ENCODE data around the gene SEMA6B. TPM values are rescaled to one million over a fixed set of nuclear protein-coding genes. Genes with fewer than 3 reads are reported as not detected.

The SEMA6B gene
- polyA plus RNA-seq, 6 donors from 2014 or later, result not detected

GRCh38 chr19:4557144-4557970 lies 2.1 kb downstream of the SEMA6B start:
- Mint-ChIP-seq H3K4me3 (peak overlapping the region in 1 of 8 donors; percentile 56), H3K4me1 (peaks cover 7 to 13% (median 12%) of the 10 kb centered on the region in 3 donors), H3K9me3 (peaks cover 0 to 12% (median 0%) of the 10 kb centered on the region in 7 donors), H3K27ac (no peak overlapping the region), H3K27me3 (peaks cover 0 to 26% (median 17%) of the 10 kb centered on the region in 3 donors), H3K36me3 (no peaks in the 10 kb centered on the region)
- ATAC-seq (ENCODE audit: low read depth in 2 of 2) (no peak), DNase-seq (no peak)

GRCh38 chr19:4556597-4557127 lies 2.8 kb downstream of the SEMA6B start:
- H3K27me3 Mint-ChIP-seq, result peaks cover 0 to 32% (median 23%) of the 10 kb centered on the region in 3 donors
- H3K4me3 Mint-ChIP-seq, result no peak overlapping the region
- no peaks in the 10 kb centered on the region for H3K36me3 Mint-ChIP-seq
- H3K27ac Mint-ChIP-seq, result no peak overlapping the region
- peaks cover 0 to 12% (median 0%) of the 10 kb centered on the region in 7 donors for H3K9me3 Mint-ChIP-seq
- no peak for DNase-seq
- H3K4me1 Mint-ChIP-seq, result peaks cover 2 to 13% (median 7%) of the 10 kb centered on the region in 3 donors
- no peak for ATAC-seq (ENCODE audit: low read depth in 2 of 2)

GRCh38 chr19:4555657-4556561 lies 3.6 kb downstream of the SEMA6B start:
- Mint-ChIP-seq H3K27me3 (peaks cover 0 to 34% (median 26%) of the 10 kb centered on the region in 3 donors), H3K4me1 (peaks cover 1 to 13% (median 7%) of the 10 kb centered on the region in 3 donors), H3K36me3 (no peaks in the 10 kb centered on the region), H3K4me3 (no peak overlapping the region), H3K9me3 (peaks cover 0 to 12% (median 0%) of the 10 kb centered on the region in 7 donors), H3K27ac (peak overlapping the region in 1 of 6 donors; percentile 49)
- DNase-seq, result no peak
- ATAC-seq (ENCODE audit: low read depth in 2 of 2), result no peak

GRCh38 chr19:4554717-4555116 lies 4.8 kb downstream of the SEMA6B start:
- DNase-seq (no peak), ATAC-seq (ENCODE audit: low read depth in 2 of 2) (no peak)
- peaks cover 0 to 31% (median 30%) of the 10 kb centered on the region in 3 donors for H3K27me3 Mint-ChIP-seq
- H3K9me3 Mint-ChIP-seq, result peaks cover 0 to 12% (median 0%) of the 10 kb centered on the region in 7 donors
- H3K4me1 Mint-ChIP-seq, result peaks cover 0 to 16% (median 7%) of the 10 kb centered on the region in 3 donors
- H3K4me3 Mint-ChIP-seq, result no peak overlapping the region
- H3K27ac Mint-ChIP-seq, result no peak overlapping the region
- no peaks in the 10 kb centered on the region for H3K36me3 Mint-ChIP-seq

GRCh38 chr19:4553775-4554174 lies 5.7 kb downstream of the SEMA6B start:
- H3K4me3 Mint-ChIP-seq, result no peak overlapping the region
- ATAC-seq (ENCODE audit: low read depth in 2 of 2) (no peak), DNase-seq (no peak)
- H3K27me3 Mint-ChIP-seq, result peaks cover 0 to 32% (median 27%) of the 10 kb centered on the region in 3 donors
- no peaks in the 10 kb centered on the region for H3K36me3 Mint-ChIP-seq
- no peak overlapping the region for H3K27ac Mint-ChIP-seq
- peaks cover 0 to 12% (median 0%) of the 10 kb centered on the region in 7 donors for H3K9me3 Mint-ChIP-seq
- peaks cover 0 to 17% (median 7%) of the 10 kb centered on the region in 3 donors for H3K4me1 Mint-ChIP-seq

GRCh38 chr19:4553092-4553695 lies 6.3 kb downstream of the SEMA6B start:
- ATAC-seq (ENCODE audit: low read depth in 2 of 2), result no peak

GRCh38 chr19:4552525-4552819 lies 7.0 kb downstream of the SEMA6B start:
- Mint-ChIP-seq H3K4me1 (peaks cover 0 to 17% (median 3%) of the 10 kb centered on the region in 3 donors), H3K9me3 (peaks cover 0 to 12% (median 0%) of the 10 kb centered on the region in 7 donors), H3K27me3 (peaks cover 0 to 32% (median 23%) of the 10 kb centered on the region in 3 donors), H3K4me3 (no peak overlapping the region), H3K36me3 (no peaks in the 10 kb centered on the region), H3K27ac (no peak overlapping the region)
- no peak for ATAC-seq (ENCODE audit: low read depth in 2 of 2)
- no peak for DNase-seq

More at GRCh38 chr19:4553092-4553695, 6.3 kb downstream of the SEMA6B start:
- H3K9me3 Mint-ChIP-seq, result peaks cover 0 to 12% (median 0%) of the 10 kb centered on the region in 7 donors
- H3K4me1 Mint-ChIP-seq, result peaks cover 0 to 17% (median 7%) of the 10 kb centered on the region in 3 donors
- H3K36me3 Mint-ChIP-seq, result no peaks in the 10 kb centered on the region
- H3K4me3 Mint-ChIP-seq, result no peak overlapping the region
- no peak for DNase-seq
- peak overlapping the region in 1 of 6 donors; percentile 50 for H3K27ac Mint-ChIP-seq
- peaks cover 0 to 32% (median 27%) of the 10 kb centered on the region in 3 donors for H3K27me3 Mint-ChIP-seq

GRCh38 chr19:4550479-4551050 lies 8.9 kb downstream of the SEMA6B start:
- H3K9me3 Mint-ChIP-seq, result peaks cover 0 to 12% (median 0%) of the 10 kb centered on the region in 7 donors
- H3K27me3 Mint-ChIP-seq, result peaks cover 0 to 32% (median 14%) of the 10 kb centered on the region in 3 donors
- H3K4me1 Mint-ChIP-seq, result peaks cover 0 to 10% (median 0%) of the 10 kb centered on the region in 3 donors
- H3K27ac Mint-ChIP-seq, result no peak overlapping the region
- ATAC-seq (ENCODE audit: low read depth in 2 of 2), result no peak
- no peak overlapping the region for H3K4me3 Mint-ChIP-seq
- H3K36me3 Mint-ChIP-seq, result no peaks in the 10 kb centered on the region
- DNase-seq, result no peak

- ATAC-seq (ENCODE audit: low read depth in 2 of 2) (no peak), DNase-seq (no peak)
- Mint-ChIP-seq H3K27ac (peak overlapping the region in 1 of 6 donors; percentile 44), H3K27me3 (peaks cover 0 to 32% (median 14%) of the 10 kb centered on the region in 3 donors), H3K4me3 (no peak overlapping the region), H3K36me3 (no peaks in the 10 kb centered on the region), H3K9me3 (peaks cover 0 to 12% (median 0%) of the 10 kb centered on the region in 7 donors), H3K4me1 (peaks cover 0 to 10% (median 0%) of the 10 kb centered on the region in 3 donors)
Measured at GRCh38 chr19:4550018-4550417, 9.5 kb downstream of the SEMA6B start.

- H3K36me3 Mint-ChIP-seq, result no peaks in the 10 kb centered on the region
- peak overlapping the region in 1 of 6 donors; percentile 24 for H3K27ac Mint-ChIP-seq
- peaks cover 0 to 7% (median 0%) of the 10 kb centered on the region in 3 donors for H3K4me1 Mint-ChIP-seq
- H3K27me3 Mint-ChIP-seq, result peaks cover 0 to 22% (median 14%) of the 10 kb centered on the region in 3 donors
- ATAC-seq (ENCODE audit: low read depth in 2 of 2) (no peak), DNase-seq (no peak)
- H3K4me3 Mint-ChIP-seq, result no peak overlapping the region
- H3K9me3 Mint-ChIP-seq, result peaks cover 0 to 6% (median 0%) of the 10 kb centered on the region in 7 donors
Measured at GRCh38 chr19:4548238-4548584, 11.3 kb downstream of the SEMA6B start.

- ATAC-seq (ENCODE audit: low read depth in 2 of 2), result no peak
- peaks cover 0 to 16% (median 8%) of the 10 kb centered on the region in 3 donors for H3K27me3 Mint-ChIP-seq
- DNase-seq, result no peak
- peaks cover 0 to 3% (median 0%) of the 10 kb centered on the region in 7 donors for H3K9me3 Mint-ChIP-seq
- peaks cover 0 to 7% (median 0%) of the 10 kb centered on the region in 3 donors for H3K4me1 Mint-ChIP-seq
- no peaks in the 10 kb centered on the region for H3K36me3 Mint-ChIP-seq
- H3K27ac Mint-ChIP-seq, result peak overlapping the region in 1 of 6 donors; percentile 24
- no peak overlapping the region for H3K4me3 Mint-ChIP-seq
Measured at GRCh38 chr19:4547303-4548237, 11.9 kb downstream of the SEMA6B start.

All from naive B cell (primary cell).